Omental fat pad (tissue), 4 donors: Measurements from ENCODE around the gene TEPSIN. TPM values are rescaled to one million over a fixed set of nuclear protein-coding genes. Genes with fewer than 3 reads are reported as not detected.

Experiments
- ATAC-seq: fragments of 150-250 bp; one replicate; pipeline ENCODE4 v1.9.1; 2016; ENCODE audit warnings: mild to moderate bottlenecking, moderate library complexity; ENCODE audit not compliant: low FRiP score
- DNase-seq: peaks from one replicate; pipeline ENCODE4 v3.0.0-alpha.2; 2019; ENCODE audit warnings: low spot score
- total RNA-seq, 4 donors: library from RNA; depleted of rRNA; stranded (reverse); fragments of >200 nt; gene quantifications; one replicate each; pipeline ENCODE4 v1.1.0, GENCODE V29; 2016
- TF ChIP-seq, protein P1 (sequence below), 3 donors: fragments of 450-650 bp; IDR thresholded peaks; one replicate each; pipeline ENCODE4 v1.5.1; 2016 to 2017; ENCODE audit warnings: antibody characterized with exemption in 3 of 3, mild to moderate bottlenecking in 3 of 3, moderate library complexity in 2 of 3

TEPSIN gene
- total RNA-seq, 4 donors from 2014 or later = 15.1 to 56.1 (median 33.2) TPM

DNA sequence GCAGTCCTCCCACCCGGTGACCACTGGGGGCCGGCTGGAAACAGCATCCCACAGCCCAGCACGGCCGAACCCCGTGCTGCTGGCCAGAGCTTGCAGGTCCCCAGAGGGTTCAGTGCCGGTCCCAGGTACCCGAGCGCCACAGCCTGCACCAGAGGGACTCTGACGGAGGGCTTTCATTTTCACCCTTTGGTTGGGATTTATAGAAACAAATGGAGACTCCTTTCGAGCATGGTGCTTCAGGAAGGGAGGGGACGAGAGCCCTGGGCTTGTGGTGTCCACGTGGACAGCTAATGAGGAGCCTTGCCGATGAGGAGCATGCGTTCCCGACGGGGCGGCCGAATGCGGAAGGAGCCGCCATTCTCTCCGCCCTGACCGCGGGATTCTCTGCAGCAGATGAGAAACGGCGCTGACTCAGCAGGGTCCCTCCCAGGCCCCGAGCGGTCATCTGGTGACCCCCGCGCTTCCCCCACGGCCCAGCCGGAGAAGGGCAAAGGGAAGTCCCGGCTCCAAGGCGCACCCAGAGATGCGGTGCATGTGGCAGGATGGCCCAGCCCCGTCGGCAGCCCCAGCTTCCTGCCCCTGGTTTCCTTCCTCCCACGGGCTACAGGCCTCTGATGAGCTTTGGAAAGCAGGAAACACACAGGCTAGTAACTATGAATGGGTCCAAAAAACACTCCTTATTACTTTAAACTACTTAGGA, 46.5 kb upstream of the TEPSIN start:
- DNase-seq (peak; percentile 52), ATAC-seq (peak; percentile 43)

GRCh38 chr17:81282876-81283275, 44.0 kb upstream of the TEPSIN start:
- TF ChIP-seq, protein P1, sequence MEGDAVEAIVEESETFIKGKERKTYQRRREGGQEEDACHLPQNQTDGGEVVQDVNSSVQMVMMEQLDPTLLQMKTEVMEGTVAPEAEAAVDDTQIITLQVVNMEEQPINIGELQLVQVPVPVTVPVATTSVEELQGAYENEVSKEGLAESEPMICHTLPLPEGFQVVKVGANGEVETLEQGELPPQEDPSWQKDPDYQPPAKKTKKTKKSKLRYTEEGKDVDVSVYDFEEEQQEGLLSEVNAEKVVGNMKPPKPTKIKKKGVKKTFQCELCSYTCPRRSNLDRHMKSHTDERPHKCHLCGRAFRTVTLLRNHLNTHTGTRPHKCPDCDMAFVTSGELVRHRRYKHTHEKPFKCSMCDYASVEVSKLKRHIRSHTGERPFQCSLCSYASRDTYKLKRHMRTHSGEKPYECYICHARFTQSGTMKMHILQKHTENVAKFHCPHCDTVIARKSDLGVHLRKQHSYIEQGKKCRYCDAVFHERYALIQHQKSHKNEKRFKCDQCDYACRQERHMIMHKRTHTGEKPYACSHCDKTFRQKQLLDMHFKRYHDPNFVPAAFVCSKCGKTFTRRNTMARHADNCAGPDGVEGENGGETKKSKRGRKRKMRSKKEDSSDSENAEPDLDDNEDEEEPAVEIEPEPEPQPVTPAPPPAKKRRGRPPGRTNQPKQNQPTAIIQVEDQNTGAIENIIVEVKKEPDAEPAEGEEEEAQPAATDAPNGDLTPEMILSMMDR (IDR thresholded peaks at IDR 0.05) = no peak
- ATAC-seq (no peak), DNase-seq (no peak)

More for the DNA sequence above, 46.5 kb upstream of the TEPSIN start:
- TF ChIP-seq, protein P1 (IDR thresholded peaks at IDR 0.05) = no peak

DNA sequence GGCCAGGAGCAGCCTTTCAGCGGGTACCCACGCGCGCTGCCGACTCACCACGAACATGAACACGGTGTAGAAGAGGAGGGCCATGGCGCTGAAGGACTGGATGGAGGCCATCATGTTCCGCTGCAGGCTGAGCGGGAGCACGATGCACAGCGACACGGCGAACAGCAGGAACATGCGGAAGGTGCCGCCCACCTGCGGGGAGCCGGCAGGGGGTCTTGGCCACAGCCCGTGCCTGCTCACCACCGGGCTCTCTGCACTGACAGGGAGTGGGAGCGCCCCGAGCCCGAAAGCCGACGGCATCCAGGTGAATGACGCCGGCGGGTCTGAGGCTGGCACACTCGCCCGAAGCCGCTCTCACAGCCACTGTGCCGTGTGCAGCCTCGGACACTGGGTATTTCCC, 43.3 kb upstream of the TEPSIN start:
- DNase-seq = no peak
- ATAC-seq = no peak
- TF ChIP-seq, protein P1 (IDR thresholded peaks at IDR 0.05) = no peak

DNA sequence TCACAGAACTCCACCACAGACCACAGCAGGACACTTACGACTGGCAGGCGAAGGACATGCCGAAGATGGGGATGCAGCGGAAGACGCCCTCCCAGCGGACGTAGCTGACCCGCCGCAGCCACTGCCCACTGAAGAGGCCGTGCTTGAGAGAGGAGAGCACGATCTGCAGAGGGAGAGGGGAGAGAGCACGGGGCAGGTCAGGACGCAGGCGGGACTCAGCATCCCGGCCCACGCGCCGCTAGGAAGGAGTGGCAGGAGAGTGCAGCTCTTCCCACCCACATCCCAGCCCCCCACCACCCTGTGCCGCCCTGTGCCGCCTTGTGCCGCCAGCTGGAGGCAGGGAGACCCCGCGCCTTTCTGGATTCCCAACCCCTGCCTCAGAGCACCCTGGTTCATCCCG, 41.7 kb upstream of the TEPSIN start:
- ATAC-seq = no peak
- TF ChIP-seq, protein P1 (IDR thresholded peaks at IDR 0.05) = no peak

GRCh38 chr17:81279278-81280275, 40.7 kb upstream of the TEPSIN start:
- TF ChIP-seq, protein P1 (IDR thresholded peaks at IDR 0.05) = no peak
- ATAC-seq = no peak
- no peak for DNase-seq

More for the DNA sequence above, 41.7 kb upstream of the TEPSIN start:
- no peak for DNase-seq

GRCh38 chr17:81278831-81279230, 40.0 kb upstream of the TEPSIN start:
- ATAC-seq (no peak), DNase-seq (no peak)
- TF ChIP-seq, protein P1 (IDR thresholded peaks at IDR 0.05) = no peak
